Airway epithelial cell (primary cell): ENCODE results near the gene MAP1LC3A. TPM values are rescaled to one million over a fixed set of nuclear protein-coding genes. Genes with fewer than 3 reads are reported as not detected.

Experiments used
- total RNA-seq: library from RNA; depleted of rRNA; stranded (reverse); fragments of >200 nt; gene quantifications from 2 replicates; pipeline ENCODE4 v1.2.3, GENCODE V29; 2015

Gene MAP1LC3A
- total RNA-seq, result 24.2 and 26.4 TPM in 2 replicates

GRCh38 chr20:34558320-34559218, at the start of gene MAP1LC3A:
Gene MAP1LC3A, plus strand, starts transcription at chr20:34558718. Its CDS starts 151 bp downstream, at chr20:34558869.

GRCh38 chr20:34516247-34517113, 42.0 kb upstream of the MAP1LC3A start, which contains the start of gene DYNLRB1:
Gene DYNLRB1, plus strand, starts transcription at chr20:34516422. Its CDS starts 37 bp downstream, at chr20:34516459.

Other genes starting within 250 kb of the MAP1LC3A start
- 37.5 and 46.5 TPM in 2 replicates for gene ITCH, start 195.4 kb upstream of the MAP1LC3A start, total RNA-seq
- 120 and 150 TPM in 2 replicates for gene DYNLRB1, start 42.3 kb upstream of the MAP1LC3A start, total RNA-seq
- gene PIGU, start 118.4 kb downstream of the MAP1LC3A start, total RNA-seq, result 20.0 and 23.7 TPM in 2 replicates
- 2.7 and 4.0 TPM in 2 replicates for gene TP53INP2, start 145.6 kb downstream of the MAP1LC3A start, total RNA-seq